ENCODE results near the gene ZNF467.

The ZNF467 gene

DNA sequence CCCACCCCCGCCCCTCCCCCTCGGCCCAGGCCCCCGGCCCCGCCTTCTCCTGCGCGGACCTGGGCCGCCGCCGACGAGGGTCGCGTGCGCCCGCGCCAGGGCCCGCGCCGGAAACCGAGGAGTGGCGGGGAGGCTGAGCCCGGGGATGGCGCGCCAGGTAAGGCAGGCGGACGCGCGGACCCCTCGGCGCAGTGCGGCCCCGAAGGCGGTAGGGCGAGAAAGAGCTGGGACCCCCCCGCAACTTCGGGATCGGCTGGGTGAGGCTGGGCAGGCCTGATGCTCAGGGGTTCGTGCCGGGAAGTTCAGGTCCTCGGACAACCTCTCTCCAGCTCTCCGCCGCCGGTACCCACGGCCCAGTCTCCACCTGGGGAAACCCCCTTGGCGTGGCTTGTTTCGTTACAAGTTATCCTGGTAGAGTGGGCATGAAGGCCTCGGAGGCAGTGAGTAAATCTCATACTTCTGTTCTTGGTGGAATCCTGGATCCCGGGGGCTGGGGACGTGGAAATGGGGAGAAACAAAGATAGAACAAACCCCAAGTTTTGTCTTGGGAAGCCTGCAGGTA lies 58.4 kb downstream of the ZNF467 start:
- peak in 1 of 2 donors; percentile 16 for DNase-seq (ENCODE audit: low read depth in 2 of 2)

Data from activated CD4-positive, alpha-beta T cell treated with anti-CD3 and anti-CD28 coated beads for 24 hours (primary cell).